B cell (primary cell): ENCODE data around the gene TMEM154. TPM values are rescaled to one million over a fixed set of nuclear protein-coding genes. Genes with fewer than 3 reads are reported as not detected.

Experiments
- ATAC-seq: fragments of 200-7000 bp; cut with Tn5 transposase; one replicate; pipeline ENCODE4 v1.10.0; 2021; ENCODE audit warnings: low read depth, mild to moderate bottlenecking, moderate number of reproducible peaks, moderate library complexity
- CTCF ChIA-PET: fragments of 350-600 bp; sonication (Branson Sonifier 250); formaldehyde crosslinking; loops from one replicate; lab custom pipeline; 2021; ENCODE audit warnings: antibody characterized with exemption, inconsistent platforms; lab: Charles Lee
- POLR2A ChIA-PET: fragments of 350-600 bp; sonication (Branson Sonifier 250); formaldehyde crosslinking; loops from one replicate; lab custom pipeline; 2021; ENCODE audit warnings: antibody characterized with exemption; lab: Charles Lee
- DNase-seq: peaks from one replicate; pipeline ENCODE4 v3.0.0; 2013
- H2AFZ ChIP-seq: 2 replicates; pipeline ENCODE4 v1.6.1; 2012; ENCODE audit warnings: mild to moderate bottlenecking, low read depth, low read length; ENCODE audit not compliant: insufficient read depth, poor library complexity, severe bottlenecking
- H3K27ac ChIP-seq, 2 donors: 1 replicate in 1 of 2; 2 replicates in 1 of 2; pipeline ENCODE4 v1.5.1; 2012 to 2013; ENCODE audit warnings: low read length in 2 of 2, mild to moderate bottlenecking in 2 of 2, moderate library complexity in 1 of 2
- H3K27me3 ChIP-seq, 4 experiments: fragments of 200-600 bp in 1 of 4; sonication (generic) in 1 of 4; replicated peaks in 1 of 4; 1 replicate in 2 of 4; 2 replicates in 2 of 4; pipeline versions ENCODE4 v1.6.1 to v1.7.0; 2013 to 2016; ENCODE audit warnings: low read length in 3 of 4, mild to moderate bottlenecking in 2 of 4, mixed read lengths in 1 of 4, moderate library complexity in 1 of 4; ENCODE audit not compliant: insufficient read depth in 4 of 4, control insufficient read depth in 3 of 4; ENCODE audit errors: control extremely low read depth in 1 of 4
- H3K36me3 ChIP-seq, 2 experiments: replicated peaks in 1 of 2; 1 replicate in 1 of 2; 2 replicates in 1 of 2; pipeline versions ENCODE4 v1.6.1 to v1.7.1; 2013; ENCODE audit warnings: low read length in 1 of 2; ENCODE audit not compliant: insufficient read depth in 2 of 2, control insufficient read depth in 1 of 2; ENCODE audit errors: control extremely low read depth in 1 of 2, extremely low read depth in 1 of 2
- H3K4me1 ChIP-seq, 2 donors: fragments of 200-600 bp in 1 of 2; sonication (generic) in 1 of 2; 1 replicate in 1 of 2; 2 replicates in 1 of 2; pipeline versions ENCODE4 v1.5.1 to v1.6.1; 2013 to 2017; ENCODE audit warnings: low read length in 2 of 2; ENCODE audit not compliant: control insufficient read depth in 2 of 2, insufficient read depth in 2 of 2
- H3K4me2 ChIP-seq: replicated peaks from 2 replicates; pipeline ENCODE3; 2012; ENCODE audit warnings: mild to moderate bottlenecking, low read depth, low read length; ENCODE audit not compliant: poor library complexity, severe bottlenecking
- H3K4me3 ChIP-seq, 5 experiments: fragments of 200-600 bp in 1 of 5; sonication (generic) in 1 of 5; 1 replicate in 3 of 5; 2 replicates in 2 of 5; pipeline versions ENCODE4 v1.5.1 to v1.7.0; 2011 to 2016; ENCODE audit warnings: low read length in 4 of 5, mild to moderate bottlenecking in 4 of 5, low read depth in 2 of 5, control low read depth in 1 of 5, moderate library complexity in 1 of 5; ENCODE audit not compliant: insufficient read depth in 1 of 5; ENCODE audit errors: control extremely low read depth in 1 of 5, extremely low read depth in 1 of 5
- H3K79me2 ChIP-seq: fragments of 200-600 bp; sonication (generic); one replicate; pipeline ENCODE4 v1.6.0; 2016; ENCODE audit warnings: low read length; ENCODE audit not compliant: control insufficient read depth, insufficient read depth
- H3K9ac ChIP-seq: fragments of 200-600 bp; sonication (generic); 2 replicates; pipeline ENCODE4 v1.6.1; 2017; ENCODE audit warnings: mild to moderate bottlenecking, low read length, moderate library complexity
- H3K9me3 ChIP-seq, 3 donors: one replicate each; pipeline versions ENCODE4 v1.6.1 to v1.7.1; 2013; ENCODE audit warnings: low read length in 2 of 3; ENCODE audit not compliant: control insufficient read depth in 2 of 3, insufficient read depth in 1 of 3; ENCODE audit errors: control extremely low read depth in 1 of 3
- H4K20me1 ChIP-seq: 2 replicates; pipeline ENCODE4 v1.6.0; 2012; ENCODE audit warnings: mild to moderate bottlenecking, low read length; ENCODE audit not compliant: insufficient read depth, control insufficient read depth, poor library complexity, severe bottlenecking
- H3K27ac Mint-ChIP-seq: one replicate; pipeline ENCODE4 v1.8.0; 2021; ENCODE audit warnings: mixed read lengths
- H3K27me3 Mint-ChIP-seq: one replicate; pipeline ENCODE4 v1.8.0; 2021; ENCODE audit warnings: mixed read lengths
- H3K4me1 Mint-ChIP-seq: one replicate; pipeline ENCODE4 v1.8.0; 2021; ENCODE audit warnings: mixed read lengths
- H3K4me3 Mint-ChIP-seq: one replicate; pipeline ENCODE4 v1.8.0; 2021; ENCODE audit warnings: mixed read lengths
- H3K9me3 Mint-ChIP-seq: one replicate; pipeline ENCODE4 v1.8.0; 2022; ENCODE audit warnings: mixed read lengths; ENCODE audit not compliant: insufficient read depth
- CTCF ChIP-seq: fragments of 200-600 bp; IDR thresholded peaks from one replicate; pipeline ENCODE4 v1.8.0; 2022; ENCODE audit warnings: antibody characterized with exemption, mild to moderate bottlenecking
- EZH2 ChIP-seq: IDR thresholded peaks from 2 replicates; pipeline ENCODE4 v1.6.1; 2012; ENCODE audit warnings: borderline replicate concordance, low read depth, mild to moderate bottlenecking, moderate library complexity, low read length; ENCODE audit not compliant: insufficient read depth, poor library complexity, severe bottlenecking
- WGBS: methylation state at CpG from one replicate; pipeline ENCODE4 v1.1.5; 2013; ENCODE audit warnings: missing lambda C conversion rate; ENCODE audit not compliant: insufficient coverage; 5-methylcytosine and 5-hydroxymethylcytosine counted together
- intact Hi-C: fragments of 100-400 bp; cut with micrococcal nuclease; formaldehyde crosslinking; loops from one replicate; pipeline ENCODE4 v1.10.0; 2022
- polyA plus RNA-seq: library from polyadenylated mRNA; depleted of rRNA; stranded (reverse); fragments of >200 nt; gene quantifications from 2 replicates; pipeline ENCODE4 v1.2.3, GENCODE V29; 2012
- total RNA-seq, 2 donors: library from RNA; stranded (reverse); fragments of 120-200 nt in 1 of 2; gene quantifications; 1 replicate in 1 of 2; 2 replicates in 1 of 2; pipeline versions ENCODE4 v1.2.3 to v1.2.4, GENCODE V29; 2013 to 2022

TMEM154 gene
- total and polyA plus RNA-seq, 2 donors (not counting 1 experiment from before 2014, with no cell fraction given), result 20.1 to 99.1 TPM

- Mint-ChIP-seq H3K4me3 (peak overlapping the region; percentile 11), H3K9me3 (no peaks in the 10 kb centered on the region), H3K4me1 (peaks cover 42% of the 10 kb centered on the region), H3K27ac (peak overlapping the region; percentile 71), H3K27me3 (no peaks in the 10 kb centered on the region)
- TF ChIP-seq CTCF (no peak), EZH2 (no peak)
- no peaks in the 10 kb centered on the region for H4K20me1 ChIP-seq
- no peaks in the 10 kb centered on the region for H3K27me3 ChIP-seq
- peaks cover 26 to 28% of the 10 kb centered on the region in 2 donors for H3K4me1 ChIP-seq
- ATAC-seq, result peak; percentile 37
- WGBS, result 0% methylated on average over 1 of the region's 3 CpGs
- H2AFZ ChIP-seq, result peak overlapping the region; percentile 31
- peaks cover 9% of the 10 kb centered on the region for H3K79me2 ChIP-seq
- intact Hi-C loops, result no loop called here
- no peaks in the 10 kb centered on the region for H3K9me3 ChIP-seq
- no peaks in the 10 kb centered on the region for H3K36me3 ChIP-seq
- DNase-seq, result peak; percentile 67
- POLR2A ChIA-PET, result no interaction called here
- no peak overlapping the region for H3K27ac ChIP-seq
- peak overlapping the region; percentile 43 for H3K4me2 ChIP-seq
- no peak overlapping the region for H3K4me3 ChIP-seq
- no peak overlapping the region for H3K9ac ChIP-seq
- CTCF ChIA-PET, result interaction anchor here (0.6 to 1.5 kb wide), 11 partner anchors 12 to 182 kb away, joined by 3 to 8 read pairs (median 4); no protein-coding TSS in a partner anchor
These were observed 4.2 kb upstream of the TMEM154 start for GRCh38 chr4:152684007-152684406.

- ChIA-PET CTCF (interaction anchor here (1.0 to 2.4 kb wide), 3 partner anchors 18 to 53 kb away, joined by 3 to 9 read pairs (median 3); no protein-coding TSS in a partner anchor), POLR2A (no interaction called here)
- Histone ChIP-seq H3K9me3 (no peaks in the 10 kb centered on the region), H2AFZ (no peak overlapping the region), H4K20me1 (no peaks in the 10 kb centered on the region), H3K4me1 (peaks cover 40 to 45% of the 10 kb centered on the region in 2 donors), H3K79me2 (peaks cover 26% of the 10 kb centered on the region), H3K36me3 (peaks cover 0 to 2% of the 10 kb centered on the region in 2 experiments), H3K4me3 (no peak overlapping the region), H3K27me3 (no peaks in the 10 kb centered on the region), H3K9ac (no peak overlapping the region), H3K27ac (no peak overlapping the region), H3K4me2 (no peak overlapping the region)
- DNase-seq, result no peak
- H3K4me3 Mint-ChIP-seq, result no peak overlapping the region
- no peak for ATAC-seq
- no peaks in the 10 kb centered on the region for H3K9me3 Mint-ChIP-seq
- peak overlapping the region; percentile 54 for H3K27ac Mint-ChIP-seq
- no peak for TF ChIP-seq CTCF
- TF ChIP-seq EZH2, result no peak
- WGBS, result 94% methylated on average over 6 of the region's 9 CpGs
- H3K4me1 Mint-ChIP-seq, result peaks cover 55% of the 10 kb centered on the region
- intact Hi-C loops, result no loop called here
- no peaks in the 10 kb centered on the region for H3K27me3 Mint-ChIP-seq
These were observed 2.5 kb upstream of the TMEM154 start for GRCh38 chr4:152682143-152682941.
